Left hindlimb (tissue), 1 donor: ENCODE measurements around the gene FREM1.
A peak's percentile ranks its signal among the peaks of the same experiment; 100 is the strongest.
"Not testable (repeated sequence)": the region's sequence is repeated elsewhere in the genome, so short reads cannot be mapped to it uniquely, and the experiment has no call there.

Experiments
- DNase-seq: peaks from one replicate; pipeline ENCODE4 v3.0.0-alpha.2; 2018

Gene FREM1, protein sequence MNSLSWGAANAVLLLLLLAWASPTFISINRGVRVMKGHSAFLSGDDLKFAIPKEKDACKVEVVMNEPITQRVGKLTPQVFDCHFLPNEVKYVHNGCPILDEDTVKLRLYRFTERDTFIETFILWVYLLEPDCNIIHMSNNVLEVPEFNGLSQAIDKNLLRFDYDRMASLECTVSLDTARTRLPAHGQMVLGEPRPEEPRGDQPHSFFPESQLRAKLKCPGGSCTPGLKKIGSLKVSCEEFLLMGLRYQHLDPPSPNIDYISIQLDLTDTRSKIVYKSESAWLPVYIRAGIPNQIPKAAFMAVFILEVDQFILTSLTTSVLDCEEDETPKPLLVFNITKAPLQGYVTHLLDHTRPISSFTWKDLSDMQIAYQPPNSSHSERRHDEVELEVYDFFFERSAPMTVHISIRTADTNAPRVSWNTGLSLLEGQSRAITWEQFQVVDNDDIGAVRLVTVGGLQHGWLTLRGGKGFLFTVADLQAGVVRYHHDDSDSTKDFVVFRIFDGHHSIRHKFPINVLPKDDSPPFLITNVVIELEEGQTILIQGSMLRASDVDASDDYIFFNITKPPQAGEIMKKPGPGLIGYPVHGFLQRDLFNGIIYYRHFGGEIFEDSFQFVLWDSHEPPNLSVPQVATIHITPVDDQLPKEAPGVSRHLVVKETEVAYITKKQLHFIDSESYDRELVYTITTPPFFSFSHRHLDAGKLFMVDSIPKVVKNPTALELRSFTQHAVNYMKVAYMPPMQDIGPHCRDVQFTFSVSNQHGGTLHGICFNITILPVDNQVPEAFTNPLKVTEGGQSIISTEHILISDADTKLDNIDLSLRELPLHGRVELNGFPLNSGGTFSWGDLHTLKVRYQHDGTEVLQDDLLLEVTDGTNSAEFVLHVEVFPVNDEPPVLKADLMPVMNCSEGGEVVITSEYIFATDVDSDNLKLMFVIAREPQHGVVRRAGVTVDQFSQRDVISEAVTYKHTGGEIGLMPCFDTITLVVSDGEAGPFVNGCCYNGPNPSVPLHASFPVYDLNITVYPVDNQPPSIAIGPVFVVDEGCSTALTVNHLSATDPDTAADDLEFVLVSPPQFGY (N-terminal part only)

DNA sequence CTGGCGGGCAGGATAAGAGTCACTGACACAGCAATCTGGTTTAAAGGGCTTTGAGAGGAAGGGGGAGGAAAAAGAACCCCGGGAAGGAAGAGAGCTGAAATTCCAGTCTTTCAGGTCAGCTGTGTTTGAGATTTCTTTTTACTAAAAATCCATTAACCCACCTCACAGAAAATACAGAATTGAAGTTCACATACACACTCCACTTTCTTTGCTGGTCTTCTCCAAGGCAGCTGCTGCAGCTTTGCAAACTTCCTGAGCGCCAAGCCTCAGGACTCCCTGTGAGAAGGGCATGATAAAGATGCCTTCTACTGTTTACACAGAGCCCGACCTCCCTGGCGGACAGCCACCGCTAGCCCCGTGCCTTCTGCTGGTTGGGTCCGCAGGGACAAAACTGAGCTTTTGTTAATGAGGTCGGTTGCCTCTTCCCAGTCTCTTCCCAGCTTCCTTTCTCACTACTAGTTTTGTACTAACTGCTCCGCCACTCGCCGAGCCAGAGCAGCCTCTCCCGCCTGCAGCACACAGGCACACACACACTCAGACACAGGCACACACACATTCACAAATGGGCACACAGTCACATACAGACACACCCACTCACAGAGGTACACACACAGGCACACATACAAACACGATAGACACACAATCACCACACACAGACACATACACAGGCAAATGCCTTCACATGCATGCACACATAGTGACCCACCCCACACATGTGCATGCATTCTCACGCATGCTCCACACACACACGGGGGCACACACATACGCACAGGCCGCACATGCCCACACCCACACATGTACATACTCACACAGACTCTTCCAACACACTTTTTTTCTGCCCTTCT is at the start of gene FREM1:
TSS of gene FREM1 (minus strand) at position 468 of the 845 bp plus-strand sequence. CDS start 41,451 bp downstream, outside the sequence.
- peak; percentile 74 for DNase-seq

DNA sequence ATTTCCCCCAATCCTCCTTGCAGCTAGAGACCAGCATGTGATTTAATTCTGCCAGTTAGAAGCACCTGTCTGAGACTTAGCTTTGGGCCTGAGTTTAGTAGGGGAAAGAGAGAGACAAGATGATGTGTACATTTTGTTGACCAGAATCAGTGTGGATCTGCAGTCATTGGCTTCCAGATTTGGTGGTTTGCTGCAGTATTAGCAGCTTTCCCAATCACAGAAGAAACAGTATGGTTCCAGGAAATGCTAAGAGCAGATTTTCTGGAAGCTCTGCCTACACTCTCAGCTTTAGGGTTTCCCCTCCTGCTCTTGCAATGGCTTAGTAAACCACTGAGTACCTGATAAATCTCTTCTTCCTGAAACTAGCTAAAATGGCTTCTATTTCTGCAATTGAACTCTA is 48.8 kb upstream of the FREM1 start:
- DNase-seq: no peak

DNA sequence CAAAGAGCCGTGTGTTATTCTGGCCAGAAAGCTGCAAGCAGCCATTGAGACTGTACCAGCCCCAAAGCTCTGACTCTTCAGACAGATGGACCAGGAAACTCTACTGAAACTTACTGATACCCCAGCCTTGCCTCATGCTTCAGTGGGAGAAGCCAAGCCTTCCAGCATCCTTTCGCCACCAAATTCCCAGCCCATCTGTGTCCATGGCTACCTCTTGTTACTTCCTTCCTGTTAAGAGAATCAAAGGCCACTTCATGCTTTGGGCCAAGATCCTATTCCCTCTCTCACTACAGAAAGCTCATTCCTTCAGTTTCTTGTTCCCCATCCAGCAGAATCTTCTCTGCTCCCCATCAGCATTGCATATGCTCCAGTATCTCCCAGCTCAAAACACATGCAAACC is 46.9 kb upstream of the FREM1 start:
- peak; percentile 53 for DNase-seq

DNA sequence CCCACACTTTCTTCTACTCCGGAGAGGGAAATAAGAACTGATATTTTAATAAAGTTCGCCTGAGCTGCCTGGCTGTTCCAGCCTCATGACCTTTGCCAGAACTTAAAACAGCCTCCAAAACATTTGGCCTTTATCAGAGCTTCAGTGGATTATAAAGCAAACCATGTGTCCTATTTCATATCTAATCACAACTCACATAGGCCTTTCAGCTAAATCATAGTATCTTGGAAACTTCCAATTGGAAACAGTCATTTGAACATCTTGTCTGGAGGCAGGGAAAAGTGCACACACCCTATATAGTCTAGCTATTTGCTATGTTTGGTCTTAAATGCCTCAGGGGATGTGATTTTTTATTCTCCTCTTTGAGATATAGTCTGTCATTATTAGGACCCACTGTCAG is 46.0 kb upstream of the FREM1 start:
- no peak for DNase-seq

DNA sequence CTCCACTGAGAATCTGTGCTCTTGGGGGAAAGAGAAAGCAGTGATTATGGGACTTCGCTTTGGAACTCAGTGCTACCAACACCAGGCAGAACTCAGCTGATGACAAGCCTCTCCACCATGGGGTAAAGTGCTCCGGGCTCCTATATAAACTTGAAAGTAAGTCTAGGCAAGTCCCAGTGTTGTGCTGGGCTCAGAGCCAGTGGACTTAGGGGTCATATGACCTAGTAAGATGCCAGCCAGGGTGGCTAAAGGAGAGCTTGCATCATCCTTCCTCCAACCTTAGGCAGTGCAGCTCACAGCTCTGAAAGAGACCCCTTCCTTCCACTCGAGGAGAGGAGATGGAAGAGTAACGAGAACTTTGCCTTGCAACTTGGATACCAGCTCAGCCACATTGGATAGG is 35.1 kb upstream of the FREM1 start:
- DNase-seq: no peak

DNA sequence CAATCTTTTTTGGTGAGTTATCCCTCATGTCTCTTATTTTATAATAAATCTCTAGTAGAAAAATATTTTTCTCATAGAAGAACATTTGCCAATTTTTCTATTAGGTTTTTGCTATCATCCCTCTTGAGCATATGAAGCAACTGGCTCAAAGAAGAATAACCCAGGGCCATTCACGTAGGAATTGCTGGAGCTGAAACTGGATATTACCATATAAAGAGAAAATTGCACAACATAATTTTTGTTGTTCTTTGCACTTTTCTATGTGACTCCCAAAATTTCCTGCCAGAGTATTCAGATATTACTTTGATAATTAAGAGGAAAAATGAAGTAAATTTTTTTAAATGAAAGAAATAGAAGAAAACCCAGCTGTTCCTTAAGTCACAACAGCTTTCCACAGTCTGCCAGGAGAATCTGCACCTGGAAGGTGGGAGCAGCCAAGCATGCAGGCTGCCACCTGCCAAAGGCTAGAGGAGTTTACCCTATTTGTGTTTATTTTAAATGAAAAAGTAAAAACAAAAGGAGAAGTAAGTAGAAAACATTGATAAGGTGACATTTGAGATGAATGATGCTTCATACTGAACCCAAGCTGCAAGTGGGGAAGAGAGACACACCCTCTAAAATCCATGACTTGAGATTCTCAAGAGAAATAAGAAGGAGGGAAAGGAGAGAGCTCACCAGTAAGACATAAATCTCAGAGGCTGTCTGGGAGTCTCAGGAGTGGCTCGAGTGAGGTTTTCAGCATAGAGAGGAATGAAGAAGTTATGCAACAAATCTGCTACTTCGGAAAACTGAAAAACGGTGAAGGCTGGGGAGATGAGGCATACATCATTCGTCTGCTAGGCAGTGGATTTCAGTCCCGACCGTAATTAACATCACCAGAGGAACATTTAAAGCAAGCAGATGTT is 31.5 kb upstream of the FREM1 start:
- no peak for DNase-seq

DNA sequence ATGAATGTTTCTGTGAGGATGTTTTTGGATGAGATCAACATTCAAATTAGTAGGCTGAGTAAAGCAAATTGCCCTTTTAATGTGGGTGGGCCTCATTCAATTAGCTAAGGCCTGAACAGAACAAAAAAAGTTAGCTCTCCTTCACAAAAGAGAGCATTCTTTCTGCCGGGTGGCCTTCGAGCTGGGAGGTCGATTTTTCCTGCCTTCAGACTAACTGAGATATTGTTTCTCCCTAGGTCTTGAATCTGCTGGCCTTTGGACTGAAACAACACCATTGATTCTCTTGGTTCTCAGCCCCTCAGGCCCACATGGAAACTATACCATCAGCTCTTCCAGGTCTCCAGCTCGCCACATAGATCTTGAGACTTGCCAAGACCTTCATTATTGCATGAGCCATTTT is 29.1 kb upstream of the FREM1 start:
- no peak for DNase-seq

DNA sequence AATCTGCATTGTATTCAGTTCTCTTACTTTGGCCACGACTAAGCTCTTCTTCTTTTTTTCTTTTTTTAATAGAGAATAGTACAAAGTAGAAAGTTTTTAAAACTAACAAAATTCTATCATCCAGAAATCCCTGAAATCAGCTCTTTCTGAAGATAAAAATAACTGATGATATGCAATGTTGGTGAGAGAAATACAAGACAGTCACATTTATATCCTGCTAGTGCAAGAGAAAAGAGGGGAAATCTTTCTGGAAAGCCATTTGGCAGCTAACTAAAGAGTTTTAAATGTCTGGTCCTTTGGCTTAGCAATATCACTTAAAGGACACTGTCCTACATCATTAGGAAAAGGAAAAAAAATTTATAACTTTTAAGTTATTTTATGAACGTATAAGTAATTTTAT is 27.0 kb upstream of the FREM1 start:
- no peak for DNase-seq

DNA sequence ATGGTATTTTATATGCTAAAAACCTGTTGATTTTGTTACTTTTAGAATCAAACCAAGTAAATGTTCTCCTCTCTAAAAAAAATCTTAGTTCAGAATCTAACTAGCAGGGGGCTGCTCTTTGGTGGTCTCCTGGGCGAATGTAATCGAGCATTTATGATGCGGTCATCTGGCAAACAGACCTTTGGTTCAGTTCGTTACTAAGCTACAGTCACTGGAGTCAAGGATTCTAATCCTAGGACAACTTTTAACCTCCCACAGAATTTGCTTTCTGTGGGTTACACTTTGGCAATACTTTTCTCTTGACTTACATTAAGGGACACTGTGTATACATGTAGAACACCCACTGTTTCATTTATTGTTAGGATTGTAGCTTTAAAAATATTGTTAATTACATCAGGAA is 26.3 kb upstream of the FREM1 start:
- DNase-seq: no peak

DNA sequence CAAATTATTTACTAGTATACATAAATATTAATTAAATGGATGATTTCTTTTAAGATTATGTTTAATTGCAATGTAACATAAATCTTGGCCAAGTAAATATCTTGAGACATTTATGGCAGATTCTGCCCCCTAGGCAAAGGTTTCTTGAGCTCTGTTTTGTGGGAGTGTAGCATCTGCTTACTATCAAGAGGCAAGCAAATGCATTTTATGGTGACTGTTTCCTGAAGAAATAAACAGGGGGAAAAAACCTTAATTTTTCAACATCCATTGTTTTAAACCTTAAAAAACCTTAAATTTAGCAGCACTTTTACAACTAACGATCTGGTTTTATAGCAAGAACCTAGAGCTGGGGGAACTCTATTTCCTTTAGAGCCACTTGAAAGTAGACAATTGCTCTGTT is 25.7 kb upstream of the FREM1 start:
- no peak for DNase-seq

DNA sequence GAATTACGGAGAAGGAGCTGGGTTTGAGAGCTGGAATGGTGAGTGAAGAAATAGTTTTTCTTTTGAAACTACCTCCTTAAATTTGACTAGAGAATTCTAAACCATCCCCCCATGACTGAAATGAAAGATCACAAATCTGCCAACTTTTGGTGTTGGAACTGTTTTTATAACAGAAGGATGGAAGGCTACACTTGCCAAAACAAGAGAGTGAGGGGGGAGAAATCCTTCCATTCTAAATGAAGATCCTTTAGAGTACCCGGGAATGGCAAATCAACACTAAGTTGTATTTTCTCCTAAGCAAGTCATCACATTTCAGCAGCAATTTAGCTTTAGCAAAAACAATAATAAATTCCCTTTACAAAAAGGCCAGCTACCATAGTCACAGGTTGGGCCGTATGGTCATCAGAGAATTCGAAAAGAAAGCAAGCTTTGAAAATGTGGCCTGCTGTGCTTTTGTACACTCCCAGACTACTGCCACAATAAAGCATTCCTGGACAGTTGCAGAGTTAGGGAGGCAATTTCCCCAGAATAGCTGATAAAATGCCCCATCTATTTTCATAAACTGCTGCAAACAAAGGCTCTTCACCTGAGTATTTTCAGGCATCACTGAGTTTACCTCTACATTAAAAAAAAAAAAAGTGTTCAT is 25.0 kb upstream of the FREM1 start:
- no peak for DNase-seq

DNA sequence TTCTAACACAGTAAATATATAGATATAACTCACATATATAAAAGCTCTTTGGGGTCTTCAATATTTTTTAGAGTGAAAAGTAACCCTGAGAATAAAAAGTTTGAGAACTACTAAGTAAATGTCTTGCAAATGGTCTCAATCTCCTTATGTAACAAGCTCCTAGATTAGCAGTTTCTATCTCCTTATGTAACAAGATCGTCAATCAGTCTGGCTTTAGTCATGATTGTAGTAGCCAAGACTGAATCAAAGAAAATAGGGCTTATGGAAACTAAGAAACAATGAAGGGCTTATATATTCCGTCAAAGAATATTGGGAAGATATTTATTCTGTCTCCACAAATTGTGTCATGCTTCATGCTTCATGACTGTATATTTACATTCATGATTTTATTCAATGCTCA is 22.4 kb upstream of the FREM1 start:
- no peak for DNase-seq

DNA sequence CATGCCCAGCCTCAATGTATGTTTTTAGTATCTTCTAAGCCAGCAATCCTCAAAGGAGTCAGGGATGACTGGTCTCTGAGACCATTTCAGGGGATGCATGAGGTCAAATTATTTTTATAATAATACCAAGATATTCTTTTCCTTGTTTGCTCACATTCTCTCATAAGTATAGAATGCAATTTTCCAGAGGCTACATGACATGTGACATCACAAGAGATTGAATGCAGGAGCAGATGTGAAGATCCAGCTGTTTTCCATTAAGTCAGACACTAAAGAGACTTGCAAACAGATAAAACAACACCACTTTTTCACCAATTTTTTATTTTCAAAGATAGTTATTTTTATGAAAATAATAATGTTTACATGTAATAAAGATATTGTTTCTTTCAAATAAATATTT is 22.0 kb upstream of the FREM1 start:
- DNase-seq: no peak

DNA sequence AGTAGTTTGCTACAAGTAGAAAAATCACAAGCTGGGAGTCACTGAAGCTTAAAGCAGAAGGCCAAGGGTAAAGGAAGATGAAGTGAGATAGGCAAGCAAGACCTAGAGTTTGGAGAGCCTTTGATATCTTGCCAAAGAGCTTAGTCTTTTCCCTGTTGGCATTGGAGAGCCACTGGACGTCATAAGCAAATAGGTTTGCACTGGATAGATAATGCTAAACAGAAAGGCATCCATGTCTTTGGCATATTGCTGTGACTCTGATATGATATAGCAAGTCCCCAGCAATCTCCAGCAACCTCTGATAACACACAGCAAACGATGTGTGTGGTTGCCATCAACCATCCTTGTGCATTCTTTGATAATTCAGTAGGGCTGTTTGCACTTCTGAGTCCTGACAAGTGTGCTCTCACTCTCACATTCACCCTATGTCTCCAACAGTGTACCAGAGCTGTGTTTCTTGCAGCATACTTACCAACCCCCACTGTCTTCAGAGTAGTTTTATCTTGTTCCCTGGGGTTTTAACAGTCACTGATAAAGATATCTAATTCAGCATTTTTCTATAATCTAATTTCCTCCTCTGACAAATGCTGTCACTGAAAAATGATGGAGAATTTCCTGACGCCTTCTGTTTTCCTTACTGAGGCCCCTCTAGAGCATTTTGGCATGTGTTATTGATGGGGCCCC is 16.9 kb upstream of the FREM1 start:
- DNase-seq: no peak

DNA sequence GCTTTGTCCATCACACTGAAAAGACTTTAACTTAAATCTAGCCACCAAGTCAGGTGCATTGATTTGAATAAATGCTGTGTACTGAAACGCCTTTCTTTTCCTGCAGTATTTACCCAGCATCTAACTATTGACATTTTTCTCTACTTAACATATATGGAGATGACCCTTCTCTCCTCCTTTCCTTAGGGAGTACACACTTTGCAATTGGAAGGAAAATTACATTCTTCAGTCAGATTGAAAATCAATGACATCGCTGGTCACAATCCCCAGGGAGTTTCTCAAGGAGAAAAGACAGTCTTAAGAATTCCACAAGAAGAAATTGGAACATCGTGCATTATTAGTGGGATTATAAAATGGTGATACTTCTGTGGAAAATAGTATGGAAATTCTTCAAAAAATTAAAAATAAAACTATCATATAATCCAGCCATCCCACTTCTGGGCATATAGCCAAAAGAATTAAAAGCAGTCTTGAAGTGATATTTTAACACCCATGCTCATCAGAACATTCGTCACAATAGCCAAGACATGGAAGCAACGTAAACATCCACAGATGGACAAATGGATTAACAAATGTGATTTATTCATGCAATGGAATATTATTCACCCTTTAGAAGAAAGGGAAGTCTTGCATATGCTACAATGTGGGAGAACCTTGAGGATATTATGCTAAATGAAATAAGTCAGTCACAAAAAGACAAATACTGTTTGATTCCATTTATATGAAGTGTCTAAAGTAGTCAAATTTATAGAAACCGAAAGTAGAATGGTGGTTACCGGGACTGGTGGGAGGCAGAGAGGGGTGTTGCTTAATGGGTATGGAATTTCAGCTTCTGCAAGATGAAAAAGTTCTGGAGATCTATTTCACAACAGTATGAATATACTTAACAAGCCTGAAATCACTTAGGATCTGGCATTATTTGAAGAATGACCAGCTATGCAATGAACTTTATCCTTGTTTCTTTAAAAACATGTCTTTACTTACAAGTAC is 14.3 kb upstream of the FREM1 start:
- no peak for DNase-seq

DNA sequence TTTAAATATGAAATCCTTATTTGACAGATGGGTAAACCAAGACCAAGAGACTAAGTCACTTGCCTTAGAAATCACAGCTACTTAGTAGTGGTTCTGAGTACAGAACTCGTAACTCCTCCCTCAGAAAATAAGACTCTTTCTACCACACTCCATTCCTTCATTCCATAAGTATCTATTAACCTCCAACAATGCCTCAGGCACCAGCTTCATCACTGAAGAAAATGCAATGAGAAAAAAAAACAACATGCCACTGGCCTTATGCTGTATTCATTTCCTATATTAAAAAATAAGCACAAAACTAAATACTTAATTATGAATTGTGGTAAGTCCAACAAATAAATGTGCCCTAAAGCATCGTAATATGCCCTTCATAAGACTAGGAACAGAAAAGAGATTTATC is 13.5 kb upstream of the FREM1 start:
- no peak for DNase-seq

DNA sequence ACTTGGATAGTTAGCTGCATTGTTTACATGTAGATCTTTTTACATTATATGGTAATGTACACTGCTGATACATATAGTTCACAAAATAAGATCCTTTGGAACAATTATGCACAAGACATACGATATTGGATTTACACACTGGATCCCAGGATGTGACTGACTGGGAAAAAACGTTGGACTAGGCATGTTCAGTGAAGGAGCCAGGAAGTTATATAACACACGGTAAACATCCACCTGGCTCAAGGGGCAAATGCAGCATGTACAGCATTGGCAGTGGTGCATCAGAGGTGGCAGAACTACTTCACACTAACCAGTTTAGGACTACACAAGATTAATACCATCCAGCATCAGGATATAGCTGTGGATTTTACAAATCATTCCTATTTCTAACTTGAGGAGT is 10.6 kb upstream of the FREM1 start:
- not testable (repeated sequence) for DNase-seq

DNA sequence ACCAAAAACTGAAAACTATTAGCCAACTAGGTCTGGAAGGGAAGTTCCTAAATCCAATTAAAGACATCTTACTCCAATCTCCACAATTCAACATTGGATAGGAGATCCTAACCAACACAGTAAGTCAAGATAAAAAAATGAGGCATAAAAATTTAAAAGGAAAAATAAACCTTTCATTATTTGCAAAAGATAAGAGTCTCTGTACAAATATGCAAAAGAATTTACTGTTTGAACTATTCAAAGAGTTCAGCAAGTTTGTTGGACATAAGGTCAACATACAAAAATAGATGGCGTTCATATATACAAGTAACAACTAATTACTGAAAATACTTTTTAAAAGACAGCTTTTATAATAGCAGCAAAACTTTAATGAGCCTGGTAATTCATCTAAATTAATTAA is 3.1 kb upstream of the FREM1 start:
- no peak for DNase-seq

DNA sequence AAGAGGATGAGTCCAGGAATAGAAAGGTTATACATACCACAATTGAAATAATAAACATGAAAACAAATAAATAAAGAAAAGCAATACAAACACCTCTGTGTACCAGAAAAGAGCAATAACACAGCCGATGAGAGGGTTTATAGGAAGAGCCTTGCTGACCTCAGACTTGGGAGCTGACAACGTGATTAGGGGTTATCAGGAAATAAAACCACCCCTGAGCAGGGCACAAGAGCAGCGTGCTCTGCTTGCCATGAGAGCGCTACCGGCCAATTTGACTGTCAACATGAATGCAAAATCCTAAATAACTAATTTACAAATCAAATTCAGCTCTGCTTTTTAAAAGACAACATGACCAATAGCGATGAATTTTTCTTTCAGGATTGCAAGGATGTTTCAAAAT is 2.6 kb upstream of the FREM1 start:
- DNase-seq: no peak
